GM06990 (cell line): ENCODE data around the gene SIAH1.
"Not testable (repeated sequence)": the region's sequence is repeated elsewhere in the genome, so short reads cannot be mapped to it uniquely, and the experiment has no call there.

ENCODE experiments used
- DNase-seq: peaks from one replicate; pipeline ENCODE4 v3.0.0-alpha.2; 2011; ENCODE audit not compliant: insufficient read length; ENCODE audit errors: extremely low read depth
- H3K27me3 ChIP-seq: replicated peaks from 2 replicates; pipeline ENCODE4 v1.6.0; 2011; ENCODE audit warnings: low read length; ENCODE audit not compliant: control insufficient read depth, insufficient read depth
- H3K36me3 ChIP-seq: 2 replicates; pipeline ENCODE4 v1.5.1; 2011; ENCODE audit warnings: low read length; ENCODE audit not compliant: control insufficient read depth, insufficient read depth
- H3K4me3 ChIP-seq: replicated peaks from 2 replicates; pipeline ENCODE4 v1.5.1; 2011; ENCODE audit warnings: low read depth, mild to moderate bottlenecking, control low read depth, low read length
- CTCF ChIP-seq: IDR thresholded peaks from 2 replicates; pipeline ENCODE4 v1.5.1; 2011; ENCODE audit warnings: low read length, control low read depth, mild to moderate bottlenecking, inconsistent platforms; ENCODE audit not compliant: insufficient read depth, poor library complexity, severe bottlenecking

Gene SIAH1

GRCh38 chr16:48358419-48358818, 26.8 kb downstream of the SIAH1 start:
- no peak for DNase-seq
- TF ChIP-seq CTCF = no peak
- Histone ChIP-seq H3K36me3 (peaks cover 2% of the 10 kb centered on the region; the same call in 1 of the 2 replicates), H3K27me3 (no peaks in the 10 kb centered on the region), H3K4me3 (no peak overlapping the region)

DNA sequence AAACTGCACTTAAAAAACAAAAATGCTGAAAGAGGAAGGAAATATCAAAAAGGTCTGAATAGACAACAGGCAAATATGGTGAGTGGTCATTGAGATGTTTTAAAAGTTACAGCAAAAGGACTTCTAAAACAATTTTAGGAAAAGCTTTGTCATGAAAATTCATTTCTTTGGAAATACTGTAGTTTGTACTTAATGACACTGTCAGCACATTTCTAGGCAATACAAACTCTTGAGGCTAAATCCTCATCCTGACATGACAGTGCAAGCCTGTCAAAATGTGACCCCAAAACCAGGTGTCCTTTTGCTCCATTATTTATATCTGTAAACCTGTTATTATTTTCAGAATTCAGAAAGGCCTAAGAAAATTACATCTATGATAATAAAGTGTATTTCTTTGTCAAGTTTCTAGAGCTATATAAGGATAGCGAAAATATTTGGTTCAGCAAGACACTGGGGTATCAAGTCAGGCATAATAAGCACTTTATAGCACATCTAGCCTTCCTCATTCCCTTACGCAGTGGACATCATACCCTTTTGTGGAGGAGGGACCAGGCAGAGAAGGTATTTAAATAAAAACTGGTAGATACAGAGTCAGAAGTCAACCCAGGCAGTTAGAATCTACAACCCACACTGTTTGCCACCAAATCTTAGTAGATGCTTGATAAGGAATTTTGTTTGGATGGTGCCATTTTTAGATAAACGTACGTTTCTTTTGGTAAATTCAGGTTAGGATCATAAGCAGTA, 28.4 kb downstream of the SIAH1 start:
- Histone ChIP-seq H3K36me3 (peaks cover 5% of the 10 kb centered on the region), H3K4me3 (no peak overlapping the region), H3K27me3 (no peaks in the 10 kb centered on the region)
- DNase-seq = no peak
- no peak for TF ChIP-seq CTCF

DNA sequence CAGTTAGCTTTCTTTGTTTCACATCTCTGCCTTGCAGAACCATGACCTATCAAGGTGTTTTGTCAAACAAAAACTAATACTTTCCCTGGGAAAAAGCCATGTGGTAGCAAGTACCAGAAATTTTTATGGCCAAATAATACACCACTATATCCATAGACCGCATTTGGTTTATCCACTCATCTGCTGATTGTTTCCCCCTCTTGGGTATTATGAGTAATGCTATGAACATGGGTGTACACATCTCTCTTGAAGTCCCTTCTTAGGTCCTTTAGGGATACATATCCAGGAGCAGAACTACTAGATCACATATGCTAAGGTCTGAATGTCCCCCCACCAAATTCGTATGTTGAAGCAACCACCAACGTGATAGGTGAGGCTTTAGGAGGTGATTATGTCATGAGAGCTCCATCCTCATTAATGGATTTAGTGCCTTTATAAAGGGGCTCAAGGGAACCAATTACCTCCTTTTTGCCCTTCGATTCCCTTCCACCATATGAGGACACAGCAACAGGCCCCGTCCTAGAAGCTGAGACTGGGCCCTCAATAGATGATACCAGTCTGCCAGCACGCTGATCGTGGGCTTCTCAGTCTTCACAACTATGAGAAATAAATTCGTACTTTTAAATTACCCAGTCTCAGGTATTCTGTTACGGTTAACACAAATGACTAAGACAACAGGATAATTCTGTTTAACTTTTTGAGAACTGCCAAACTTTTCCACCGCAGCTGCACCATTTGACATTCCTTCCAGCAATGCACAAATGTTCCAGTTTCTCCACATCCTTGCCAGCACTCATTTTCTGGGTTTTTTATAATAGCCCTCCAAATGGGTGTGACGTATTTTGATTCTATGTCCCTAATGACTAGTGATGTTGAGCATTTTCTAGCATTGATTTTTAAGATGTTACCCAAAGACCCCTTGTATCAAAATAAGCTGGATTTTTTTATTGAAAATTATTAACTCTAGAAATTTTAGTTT, 30.0 kb downstream of the SIAH1 start:
- Histone ChIP-seq H3K4me3 (no peak overlapping the region), H3K36me3 (peaks cover 8% of the 10 kb centered on the region), H3K27me3 (no peaks in the 10 kb centered on the region)
- no peak for TF ChIP-seq CTCF
- DNase-seq = no peak

GRCh38 chr16:48354385-48354784, 30.8 kb downstream of the SIAH1 start:
- not testable (repeated sequence) for H3K36me3 ChIP-seq, DNase-seq, H3K4me3 ChIP-seq, H3K27me3 ChIP-seq

- peaks cover 11% of the 10 kb centered on the region for H3K36me3 ChIP-seq
Observed at GRCh38 chr16:48353565-48354163, 31.5 kb downstream of the SIAH1 start.

More at GRCh38 chr16:48353565-48354163, 31.5 kb downstream of the SIAH1 start:
- peak; percentile 75 for TF ChIP-seq CTCF
- H3K4me3 ChIP-seq = no peak overlapping the region
- no peaks in the 10 kb centered on the region for H3K27me3 ChIP-seq
- DNase-seq = peak; percentile 19
